Spleen (tissue), 13 donors: ENCODE measurements around the gene MAP1LC3A. TPM values are rescaled to one million over a fixed set of nuclear protein-coding genes. Genes with fewer than 3 reads are reported as not detected.
A peak's percentile ranks its signal among the peaks of the same experiment; 100 is the strongest.

ENCODE experiments used
- DNase-seq: peaks from one replicate; pipeline ENCODE4 v3.0.0-alpha.2; 2020
- H3K27ac ChIP-seq, 8 donors: fragments of 200-600 bp; sonication (generic) in 7 of 8; 1 replicate in 4 of 8; 2 replicates in 4 of 8; pipeline versions ENCODE4 v1.5.0 to v1.8.0; 2016 to 2021; ENCODE audit warnings: inconsistent platforms in 4 of 8, mild to moderate bottlenecking in 4 of 8, moderate library complexity in 1 of 8
- H3K27me3 ChIP-seq, 7 donors: fragments of 200-600 bp; sonication (generic) in 6 of 7; replicated peaks in 1 of 7; 1 replicate in 4 of 7; 2 replicates in 3 of 7; pipeline versions ENCODE4 v1.5.0 to v1.8.0; 2016 to 2021; ENCODE audit warnings: inconsistent platforms in 3 of 7, mild to moderate bottlenecking in 1 of 7
- H3K36me3 ChIP-seq, 6 donors: fragments of 200-600 bp; sonication (generic) in 5 of 6; 1 replicate in 4 of 6; 2 replicates in 2 of 6; pipeline versions ENCODE4 v1.5.0 to v1.8.0; 2016 to 2021; ENCODE audit warnings: inconsistent platforms in 2 of 6
- H3K4me1 ChIP-seq, 6 donors: fragments of 200-600 bp; sonication (generic) in 5 of 6; 1 replicate in 3 of 6; 2 replicates in 3 of 6; pipeline versions ENCODE4 v1.5.0 to v1.8.0; 2016 to 2021; ENCODE audit warnings: inconsistent platforms in 3 of 6
- H3K4me3 ChIP-seq, 8 donors: fragments of 200-600 bp; sonication (generic) in 7 of 8; 1 replicate in 4 of 8; 2 replicates in 4 of 8; pipeline versions ENCODE4 v1.5.0 to v1.8.0; 2016 to 2021; ENCODE audit warnings: inconsistent platforms in 4 of 8, mild to moderate bottlenecking in 4 of 8, moderate library complexity in 2 of 8
- H3K9me3 ChIP-seq, 8 donors: fragments of 200-600 bp; sonication (generic) in 7 of 8; 1 replicate in 4 of 8; 2 replicates in 4 of 8; pipeline versions ENCODE4 v1.5.0 to v1.8.0; 2016 to 2021; ENCODE audit warnings: inconsistent platforms in 4 of 8
- CTCF ChIP-seq, 11 experiments: fragments of 200-600 bp in 7 of 11; fragments of 450-650 bp in 4 of 11; sonication (generic) in 4 of 11; IDR thresholded peaks in 8 of 11; conservative IDR thresholded peaks in 3 of 11; 1 replicate in 7 of 11; 2 replicates in 4 of 11; pipeline versions ENCODE4 v1.4.0 to v1.8.0; 2016 to 2021; ENCODE audit warnings: antibody characterized with exemption in 11 of 11, inconsistent platforms in 4 of 11, mild to moderate bottlenecking in 1 of 11
- POLR2A ChIP-seq, 3 donors: fragments of 450-650 bp; IDR thresholded peaks; one replicate each; pipeline ENCODE4 v1.5.1; 2017; ENCODE audit warnings: antibody characterized with exemption in 3 of 3, mild to moderate bottlenecking in 1 of 3
- POLR2AphosphoS5 ChIP-seq, 3 donors: sonication (generic); formaldehyde crosslinking; IDR thresholded peaks; one replicate each; pipeline ENCODE4 v1.5.1; 2017; ENCODE audit warnings: antibody characterized with exemption in 3 of 3
- WGBS, 5 donors: extraction: QIAGEN DNeasy Blood & Tissue Kit in 3 of 5; methylation state at CpG; one replicate each; pipeline versions ENCODE4 v1.1.5 to v1.1.7; 2013 to 2018; 5-methylcytosine and 5-hydroxymethylcytosine counted together
- intact Hi-C: fragments of 100-400 bp; cut with DNase I; formaldehyde crosslinking; loops from one replicate; pipeline ENCODE4 v1.15.0; 2023; ENCODE audit warnings: low total_unique reads
- long read RNA-seq, 2 donors: transcript quantifications; one replicate each; lab custom pipeline, GENCODE V29; 2026
- polyA plus RNA-seq, 3 donors: library from polyadenylated mRNA; stranded (reverse); fragments of 200-250 nt; gene quantifications; one replicate each; pipeline ENCODE4 v1.2.1, GENCODE V29; 2013
- total RNA-seq, 7 donors: library from RNA; depleted of rRNA in 3 of 7; stranded (reverse); fragments of >200 nt in 3 of 7; fragmentation: NEBNext Ultra II Directional in 4 of 7; extraction: Animal tissue kit (Norgen Biotek cat#: 25700) in 4 of 7; gene quantifications; one replicate each; pipeline versions ENCODE4 v1.1.0 to v1.2.1, GENCODE V29; 2016 to 2021
- donor health status: healthy with polysubstance abuse.
- donor health status: DM: no; HTN: no; CAD: no; lungs with moderate emphysema.
- donor health status: DM: no; HTN: no; CAD: no.
- donor health status: Bipolar disorder and iron deficiency.
- donor health status: healthy.
- donor health status: DM: no; HTN: no; CAD: no.
- donor health status: DM: yes; HTN: yes; CAD: no.

MAP1LC3A gene
- total RNA-seq (10 to 100 TPM; 13.0 to 34.0 (median 26.0) TPM), polyA plus RNA-seq (10 to 100 TPM; 47.3 to 56.7 (median 54.2) TPM)
- long read RNA-seq, donor 1, transcript MAP1LC3A-201 (4 exons, 1,574 nt): major isoform, 26 of 30 reads
- long read RNA-seq, donor 1, partial matches to known transcripts: 0 of 30 reads
- long read RNA-seq, donor 1, other reads (novel, unspliced or antisense): 0 of 30 reads
- long read RNA-seq, donor 2, transcript MAP1LC3A-203 (5 exons, 698 nt): minor isoform, 6 of 27 reads
- long read RNA-seq, donor 2, transcript MAP1LC3A-201 (4 exons, 1,574 nt): major isoform, 20 of 27 reads
- long read RNA-seq, donor 2, partial matches to known transcripts: 0 of 27 reads
- long read RNA-seq, donor 2, other reads (novel, unspliced or antisense): 0 of 27 reads

DNA sequence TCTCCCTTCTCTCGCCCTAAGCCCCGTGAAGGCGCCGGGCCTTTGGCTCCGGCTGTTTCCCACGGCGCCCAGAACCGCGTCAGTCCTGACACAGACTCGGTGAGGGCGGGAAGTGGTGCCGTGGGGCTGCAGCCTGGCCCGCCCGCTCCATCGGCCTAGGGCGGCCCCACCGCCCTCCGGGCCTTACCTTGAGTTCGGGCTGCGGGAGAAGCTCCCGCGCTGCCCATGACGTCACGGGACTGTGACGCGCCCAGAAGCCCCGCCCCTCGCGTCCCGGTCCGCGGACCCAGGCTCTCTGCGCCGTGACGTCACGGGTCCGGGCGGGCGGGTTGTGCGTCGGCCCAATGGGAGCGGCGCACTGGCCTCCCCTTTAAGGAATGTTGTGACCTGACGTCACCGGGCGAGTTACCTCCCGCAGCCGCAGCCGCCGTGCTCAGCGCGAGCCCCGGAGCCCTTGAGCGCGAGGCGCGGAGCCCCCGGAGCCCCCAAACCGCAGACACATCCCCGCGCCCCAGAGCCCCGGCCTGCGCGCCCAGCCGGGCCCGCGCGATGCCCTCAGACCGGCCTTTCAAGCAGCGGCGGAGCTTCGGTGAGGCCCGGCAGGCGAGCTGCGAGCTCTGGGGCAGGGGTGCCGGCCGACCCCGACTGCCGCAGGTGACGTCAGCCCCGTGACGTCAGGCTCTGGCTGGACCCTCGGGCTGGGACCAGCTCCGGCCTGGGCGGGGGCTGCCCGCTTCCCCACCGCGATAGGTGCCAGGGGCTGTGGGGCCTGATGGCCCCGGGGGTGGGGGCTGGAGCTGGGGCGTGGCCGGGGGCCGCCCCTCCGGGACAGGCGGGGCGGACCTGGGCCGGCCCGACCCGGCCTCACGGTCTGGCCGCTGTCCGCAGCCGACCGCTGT, at the start of gene MAP1LC3A:
MAP1LC3A (plus strand) TSS at position 399 of the 899 bp plus-strand sequence; CDS start at position 550, 151 bp downstream.
- Histone ChIP-seq H3K27ac (peak within 1 kb of the TSS; percentile 85 to 94 (median 92)), H3K4me3 (peak within 1 kb of the TSS; percentile 51 to 69 (median 60)), H3K27me3 (no peaks in the 10 kb centered on the region), H3K9me3 (no peaks in the 10 kb centered on the region), H3K4me1 (peaks cover 5 to 31% (median 13%) of the 10 kb centered on the region in 6 donors), H3K36me3 (peaks cover 0 to 6% (median 0%) of the 10 kb centered on the region in 6 donors)
- TF ChIP-seq CTCF (IDR thresholded peaks at IDR 0.05 in 8 of 11, conservative IDR thresholded peaks at IDR 0.05 in 3 of 11) (peak in 2 of 11 experiments; percentile 7 to 20), POLR2AphosphoS5 (IDR thresholded peaks at IDR 0.05) (peak; percentile 77 to 90 (median 88)), POLR2A (IDR thresholded peaks at IDR 0.05) (peak in 2 of 3 donors; percentile 2 to 19)
- peak; percentile 96 for DNase-seq
- intact Hi-C loops: no loop called here
- 6 to 15% (median 11%) methylated on average over 26 to 103 of the region's 103 CpGs for WGBS, 5 donors

- Histone ChIP-seq H3K36me3 (peaks cover 0 to 75% (median 19%) of the 10 kb centered on the region in 6 donors), H3K9me3 (no peaks in the 10 kb centered on the region), H3K4me1 (peaks cover 0 to 20% (median 13%) of the 10 kb centered on the region in 6 donors), H3K27ac (no peak overlapping the region), H3K4me3 (no peak overlapping the region), H3K27me3 (no peaks in the 10 kb centered on the region)
- no peak for DNase-seq
- 86 to 97% (median 90%) methylated on average over 1 of the region's 1 CpG for WGBS, 5 donors
- intact Hi-C loops: no loop called here
- TF ChIP-seq POLR2A (IDR thresholded peaks at IDR 0.05) (no peak), POLR2AphosphoS5 (IDR thresholded peaks at IDR 0.05) (no peak), CTCF (IDR thresholded peaks at IDR 0.05 in 8 of 11, conservative IDR thresholded peaks at IDR 0.05 in 3 of 11) (no peak)
Measured at GRCh38 chr20:34510575-34510974, 47.9 kb upstream of the MAP1LC3A start.

GRCh38 chr20:34511891-34512265, 46.6 kb upstream of the MAP1LC3A start:
- DNase-seq: no peak
- intact Hi-C loops: no loop called here
- H3K4me3 ChIP-seq: no peak overlapping the region
- no peaks in the 10 kb centered on the region for H3K27me3 ChIP-seq
- no peaks in the 10 kb centered on the region for H3K9me3 ChIP-seq
- H3K27ac ChIP-seq: no peak overlapping the region
- 96 to 99% (median 97%) methylated on average over 3 of the region's 3 CpGs for WGBS, 5 donors
- peaks cover 0 to 25% (median 15%) of the 10 kb centered on the region in 6 donors for H3K4me1 ChIP-seq
- no peak for TF ChIP-seq POLR2A (IDR thresholded peaks at IDR 0.05)
- no peak for TF ChIP-seq CTCF (IDR thresholded peaks at IDR 0.05 in 8 of 11, conservative IDR thresholded peaks at IDR 0.05 in 3 of 11)
- TF ChIP-seq POLR2AphosphoS5 (IDR thresholded peaks at IDR 0.05): no peak
- H3K36me3 ChIP-seq: peaks cover 0 to 62% (median 8%) of the 10 kb centered on the region in 6 donors
